ENCODE measurements around the gene P2RY8.

DNA sequence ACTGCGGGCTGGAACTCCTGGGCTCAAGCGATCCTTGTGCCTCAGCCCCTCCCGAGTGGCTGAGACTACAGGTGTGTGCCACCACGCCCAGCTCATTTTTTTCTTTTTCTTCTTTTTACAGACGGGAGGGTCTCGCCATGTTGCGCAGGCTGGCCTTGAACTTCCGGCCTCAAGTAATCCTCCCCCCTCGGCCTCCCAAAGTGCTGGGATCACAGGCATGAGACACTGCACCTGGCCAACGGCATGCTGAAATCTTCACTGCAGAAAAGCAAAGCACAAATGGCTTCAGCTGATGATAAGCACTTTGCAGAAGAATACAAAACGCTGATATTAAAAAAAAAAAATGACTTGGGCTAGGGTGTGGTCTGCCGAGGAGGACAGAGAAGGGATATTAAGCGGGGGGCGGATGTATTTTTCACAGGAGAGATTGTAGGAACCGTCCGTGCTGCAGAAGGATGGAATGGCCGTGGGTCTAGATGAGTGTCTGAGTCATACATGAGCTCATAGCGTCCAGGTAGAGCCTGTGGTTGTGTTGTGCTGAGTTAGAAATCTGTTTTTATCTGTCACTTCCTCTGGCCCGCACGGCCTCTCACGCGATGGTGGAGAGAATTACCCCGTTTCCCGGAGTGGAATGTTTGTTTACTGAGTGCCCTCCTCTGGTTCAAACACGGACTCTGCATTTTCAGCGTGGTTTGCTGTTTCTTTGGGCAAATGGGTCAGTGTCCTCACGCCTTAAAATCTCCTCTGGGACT, 45.9 kb upstream of the P2RY8 start:
- TF ChIP-seq CTCF (IDR thresholded peaks at IDR 0.05) (no peak), EZH2 (IDR thresholded peaks at IDR 0.05; ENCODE audit: borderline replicate concordance, insufficient read depth, low read depth, low read length, poor library complexity, severe bottlenecking) (no peak)

Measured in B cell (primary cell).